Measurements from ENCODE around the gene SLC38A3.

DNA sequence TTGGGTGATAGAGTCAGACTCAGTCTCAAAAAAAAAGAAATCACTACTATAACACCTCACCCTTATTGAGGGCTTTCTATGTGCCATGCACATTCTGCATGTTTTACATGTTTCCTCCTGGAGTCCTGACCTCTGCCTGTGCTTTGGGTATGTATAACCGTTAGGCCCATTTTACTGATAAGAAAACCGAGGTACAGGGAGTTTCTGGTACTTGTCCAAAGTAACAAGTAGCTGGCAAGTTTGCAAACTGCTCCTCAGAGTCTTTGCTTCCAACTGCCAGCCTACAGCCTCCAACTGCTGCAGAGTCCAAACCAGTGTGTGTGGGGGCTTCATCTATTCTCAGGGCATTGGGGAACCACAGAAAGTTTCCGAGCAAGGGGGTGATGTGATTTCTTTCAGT lies 27.2 kb downstream of the SLC38A3 start:
- no peak for TF ChIP-seq EZH2 (IDR thresholded peaks at IDR 0.05)
- no peak for TF ChIP-seq POLR2AphosphoS5 (IDR thresholded peaks at IDR 0.05; ENCODE audit: borderline replicate concordance, low read depth, low read length)
